HFF-Myc (cell line): Measurements from ENCODE around the gene NECAB3.
A peak's percentile ranks its signal among the peaks of the same experiment; 100 is the strongest.

ENCODE experiments used
- DNase-seq: peaks from one replicate; pipeline ENCODE4 v3.0.0-alpha.2; 2011; ENCODE audit warnings: low read depth; ENCODE audit errors: extremely low read depth
- H3K4me3 ChIP-seq: replicated peaks from 2 replicates; pipeline ENCODE4 v1.5.1; 2011; ENCODE audit warnings: low read depth, mild to moderate bottlenecking, control low read depth, low read length
- TF ChIP-seq, protein P1 (sequence below): IDR thresholded peaks from 2 replicates; pipeline ENCODE4 v1.5.1; 2012; ENCODE audit warnings: mild to moderate bottlenecking, low read depth, low read length, control low read depth; ENCODE audit errors: missing control alignments

The NECAB3 gene

DNA sequence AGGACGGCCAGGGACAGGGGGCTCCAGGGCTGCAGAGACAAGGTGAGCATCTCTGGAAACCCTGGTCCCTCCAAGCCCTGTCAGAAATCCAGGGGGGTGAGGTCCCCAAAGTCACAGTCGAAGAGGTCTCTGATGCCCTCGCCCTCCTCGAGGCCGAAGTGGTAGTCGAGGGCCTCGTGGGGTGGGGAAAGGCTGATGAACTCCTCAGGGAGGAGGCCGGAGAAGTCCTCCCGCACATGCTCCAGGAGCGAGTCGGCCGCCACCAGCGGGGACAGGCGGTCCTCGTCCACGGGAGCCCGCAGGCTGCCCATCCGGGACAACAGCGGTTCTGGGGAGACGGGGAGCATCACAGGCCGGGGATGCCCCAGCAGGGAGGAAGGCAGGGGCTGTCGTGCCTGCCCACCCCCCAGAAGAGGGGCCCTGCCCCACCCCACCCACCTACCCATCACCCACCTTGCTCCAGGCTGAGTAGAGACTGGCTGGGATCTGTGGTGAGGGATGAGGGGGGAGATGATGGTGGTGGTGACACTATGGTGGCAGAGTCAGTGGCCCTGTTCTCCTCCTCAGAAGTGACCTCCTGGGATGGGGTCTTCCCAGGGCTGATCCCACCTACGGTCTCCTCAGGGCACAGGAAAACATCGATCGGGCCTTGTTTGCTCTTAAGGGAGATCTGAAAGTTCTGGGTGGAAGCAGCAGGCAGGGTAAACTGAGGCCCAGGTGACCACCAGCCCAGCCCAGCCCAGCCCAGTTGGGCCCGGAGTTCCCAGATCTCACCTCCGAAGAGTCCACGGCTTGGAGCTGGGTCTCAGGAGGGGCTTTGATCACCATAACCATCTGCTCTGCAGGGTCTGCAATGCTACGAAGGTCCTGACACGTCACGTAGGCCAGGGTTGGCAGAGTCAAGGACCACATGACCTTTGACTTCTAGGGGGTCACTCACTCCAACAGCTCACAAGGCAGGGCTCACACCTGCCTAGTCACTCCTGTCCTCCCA, 2.7 kb upstream of the NECAB3 start:
- no peak overlapping the region for H3K4me3 ChIP-seq
- TF ChIP-seq, protein P1, sequence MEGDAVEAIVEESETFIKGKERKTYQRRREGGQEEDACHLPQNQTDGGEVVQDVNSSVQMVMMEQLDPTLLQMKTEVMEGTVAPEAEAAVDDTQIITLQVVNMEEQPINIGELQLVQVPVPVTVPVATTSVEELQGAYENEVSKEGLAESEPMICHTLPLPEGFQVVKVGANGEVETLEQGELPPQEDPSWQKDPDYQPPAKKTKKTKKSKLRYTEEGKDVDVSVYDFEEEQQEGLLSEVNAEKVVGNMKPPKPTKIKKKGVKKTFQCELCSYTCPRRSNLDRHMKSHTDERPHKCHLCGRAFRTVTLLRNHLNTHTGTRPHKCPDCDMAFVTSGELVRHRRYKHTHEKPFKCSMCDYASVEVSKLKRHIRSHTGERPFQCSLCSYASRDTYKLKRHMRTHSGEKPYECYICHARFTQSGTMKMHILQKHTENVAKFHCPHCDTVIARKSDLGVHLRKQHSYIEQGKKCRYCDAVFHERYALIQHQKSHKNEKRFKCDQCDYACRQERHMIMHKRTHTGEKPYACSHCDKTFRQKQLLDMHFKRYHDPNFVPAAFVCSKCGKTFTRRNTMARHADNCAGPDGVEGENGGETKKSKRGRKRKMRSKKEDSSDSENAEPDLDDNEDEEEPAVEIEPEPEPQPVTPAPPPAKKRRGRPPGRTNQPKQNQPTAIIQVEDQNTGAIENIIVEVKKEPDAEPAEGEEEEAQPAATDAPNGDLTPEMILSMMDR: no peak
- no peak for DNase-seq

DNA sequence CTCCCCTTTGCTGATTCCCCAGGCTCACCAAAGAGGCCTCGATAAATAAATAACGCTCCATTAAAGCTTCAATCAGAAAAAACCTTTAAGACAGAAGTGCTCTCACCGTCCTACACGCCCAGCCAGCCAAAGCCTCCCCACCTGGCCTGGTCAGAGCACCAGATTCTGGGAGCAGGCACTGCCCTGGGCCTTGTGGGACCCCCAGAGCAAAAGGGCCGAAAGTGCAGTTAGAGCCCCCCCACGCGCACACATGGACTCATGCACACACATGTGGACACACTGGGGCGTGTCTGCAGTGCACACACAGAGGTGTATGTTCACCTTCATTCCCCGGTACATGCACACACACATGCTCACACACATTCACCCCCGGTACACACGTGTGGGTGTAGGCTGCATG, 1.9 kb upstream of the NECAB3 start:
- no peak for DNase-seq
- TF ChIP-seq, protein P1: no peak
- no peak overlapping the region for H3K4me3 ChIP-seq

- H3K4me3 ChIP-seq: peak overlapping the region; percentile 38
- TF ChIP-seq, protein P1: no peak
- no peak for DNase-seq
These were observed 1.1 kb upstream of the NECAB3 start for GRCh38 chr20:33675136-33675959.

DNA sequence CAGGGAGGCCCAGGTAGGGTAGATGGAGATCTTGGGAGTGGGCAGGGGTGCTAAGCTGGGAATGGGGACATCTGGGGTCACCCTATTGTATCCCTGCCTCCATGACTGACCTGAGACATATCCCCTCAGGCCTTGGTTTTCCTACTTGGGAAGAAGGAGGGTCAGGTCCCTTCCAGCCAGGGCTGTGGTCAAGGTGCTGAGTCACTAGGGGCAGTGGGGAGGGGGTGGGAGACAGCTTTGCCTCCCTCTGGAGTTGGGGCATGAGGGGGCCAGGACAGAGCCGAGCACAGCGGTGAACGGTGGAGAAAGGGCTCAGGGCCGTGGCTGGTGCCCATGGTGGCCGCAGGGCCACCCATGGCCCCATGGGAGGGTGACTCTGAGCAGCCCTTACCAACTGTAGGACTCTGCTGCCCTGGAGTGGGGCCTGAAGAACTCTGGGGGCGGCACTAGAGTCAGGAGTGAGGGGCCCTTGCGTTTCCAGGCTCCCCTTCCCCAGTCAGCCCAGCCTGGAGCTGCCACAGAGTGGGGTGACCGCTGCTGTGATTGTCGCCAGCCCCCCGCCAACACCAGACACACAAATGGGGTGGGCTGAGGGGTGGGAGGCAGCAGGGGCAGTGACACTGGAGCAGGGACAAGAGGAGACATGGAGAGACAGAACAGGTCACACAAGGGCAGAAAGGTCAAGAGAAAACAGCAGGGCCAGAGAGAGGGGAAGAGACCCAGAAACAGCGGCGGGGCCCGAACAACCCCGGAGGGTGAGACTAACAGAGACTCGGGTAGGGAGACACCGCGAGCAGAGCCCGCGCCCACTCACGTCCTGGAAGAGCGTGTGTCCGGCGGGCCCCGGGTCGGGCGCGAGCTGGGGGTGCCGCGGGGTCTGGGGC, 576 bp downstream of the NECAB3 start:
- TF ChIP-seq, protein P1: no peak
- H3K4me3 ChIP-seq: peak overlapping the region; percentile 73
- DNase-seq: no peak

DNA sequence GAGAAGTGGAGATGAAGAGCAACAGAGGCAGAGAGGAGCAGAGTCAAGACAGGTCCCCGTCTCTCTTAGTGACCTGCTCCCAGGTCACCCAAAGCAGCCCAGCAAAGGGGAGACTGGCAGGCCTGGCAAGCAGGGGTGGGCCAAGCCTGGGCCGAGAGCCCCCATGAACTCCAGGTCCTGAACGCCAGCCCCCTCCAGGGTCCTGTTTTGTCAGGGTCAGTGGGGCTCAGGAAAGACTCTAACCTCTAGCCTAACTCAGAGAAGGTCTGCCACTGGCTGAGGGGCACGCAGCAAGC, 1.2 kb downstream of the NECAB3 start:
- DNase-seq: no peak
- H3K4me3 ChIP-seq: peak overlapping the region; percentile 73
- TF ChIP-seq, protein P1: no peak

DNA sequence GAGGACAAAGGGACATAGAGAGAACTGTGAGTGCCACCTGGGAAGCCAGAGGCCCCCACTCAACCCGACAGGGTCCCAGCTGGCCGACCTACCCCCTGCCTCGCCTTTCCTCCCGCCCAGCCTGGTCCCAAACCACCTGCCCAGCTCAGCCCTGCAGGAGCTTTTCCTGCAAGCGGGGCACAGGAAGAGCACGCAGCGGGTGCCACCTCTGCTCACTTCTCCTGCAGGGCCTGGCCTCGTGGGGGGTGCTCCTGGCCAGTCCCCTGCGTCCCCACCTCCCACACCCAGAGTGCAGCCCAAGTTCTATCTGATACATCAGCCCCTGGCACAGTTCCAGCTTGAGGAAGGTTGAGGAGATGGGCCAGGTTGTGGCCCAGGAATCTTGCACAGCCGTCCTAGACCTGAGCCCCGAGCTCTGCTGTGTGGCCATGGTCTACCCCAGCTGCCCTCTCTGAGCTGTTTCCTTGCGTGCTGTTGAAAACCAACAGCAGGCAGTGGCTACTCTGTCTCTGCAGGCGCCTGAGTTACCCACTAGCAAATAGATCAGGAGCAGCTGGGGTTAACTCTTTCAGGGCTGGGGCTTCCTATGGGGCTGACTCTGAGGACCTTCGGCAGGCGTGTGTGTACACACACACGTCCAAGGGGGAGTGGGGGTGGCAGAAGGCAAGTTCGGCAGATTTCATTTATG, 1.7 kb downstream of the NECAB3 start:
- TF ChIP-seq, protein P1: no peak
- no peak for DNase-seq
- H3K4me3 ChIP-seq: peak overlapping the region; percentile 73
